ENCODE results near the gene CIDEA. TPM values are rescaled to one million over a fixed set of nuclear protein-coding genes. Genes with fewer than 3 reads are reported as not detected.
A peak's percentile ranks its signal among the peaks of the same experiment; 100 is the strongest.

Gene CIDEA
- total RNA-seq, 1 experiment from 2014 or later, result not detected

DNA sequence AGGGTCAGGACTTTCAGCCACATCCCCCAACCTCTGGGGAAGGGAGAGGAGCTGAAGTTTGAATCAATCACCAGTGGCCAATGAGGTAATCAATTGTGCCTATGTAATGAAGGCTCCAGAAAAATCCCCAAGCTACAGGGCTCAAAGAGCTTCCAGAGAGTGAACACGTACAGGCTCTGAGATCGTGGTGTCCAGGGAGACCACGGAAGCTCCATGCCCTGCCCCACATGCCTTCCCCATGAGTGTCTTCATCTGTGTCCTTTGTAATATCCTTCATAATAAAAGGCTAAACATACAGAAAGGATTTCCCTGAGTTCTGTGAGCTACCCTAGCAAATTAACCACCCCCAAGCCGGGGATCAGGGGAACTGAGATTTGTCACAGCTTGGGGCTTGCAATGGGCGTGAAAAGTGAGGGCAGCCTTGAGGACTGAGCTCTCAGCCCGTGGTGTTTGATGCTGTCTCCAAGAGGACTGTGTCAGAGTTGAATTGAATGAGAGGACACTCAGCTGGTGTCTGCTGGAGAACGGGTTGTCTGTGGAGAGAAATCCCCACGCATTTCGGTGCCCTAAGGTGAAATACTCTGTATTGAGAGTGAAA, 28.4 kb downstream of the CIDEA start:
- H3K79me2 ChIP-seq (ENCODE audit: low read length), result no peaks in the 10 kb centered on the region
- no peaks in the 10 kb centered on the region for H3K9me3 ChIP-seq (ENCODE audit: low read length)
- no peaks in the 10 kb centered on the region for H3K9me2 ChIP-seq (replicated peaks; ENCODE audit: low read length)
- intact Hi-C loops (cut with micrococcal nuclease), result loop anchor here (2.0 to 5.0 kb wide), 2 partner anchors 55 to 94 kb away; partner anchors contain the start of gene AFG3L2
- no peaks in the 10 kb centered on the region for H4K20me1 ChIP-seq (ENCODE audit: low read length)
- H3K36me3 ChIP-seq (ENCODE audit: low read depth, low read length), result no peaks in the 10 kb centered on the region
- CTCF ChIA-PET, result interaction anchor here (0.6 to 1.4 kb wide), 5 partner anchors 11 to 46 kb away, joined by 3 to 23 read pairs (median 4); no protein-coding TSS in a partner anchor
- H3K27ac ChIP-seq (ENCODE audit: low read length), result peak overlapping the region; percentile 33
- no peaks in the 10 kb centered on the region for H3F3A ChIP-seq (ENCODE audit: low read length, unreplicated experiment)
- peak overlapping the region; percentile 23 for H3K4me2 ChIP-seq (ENCODE audit: low read length)
- H3K4me1 ChIP-seq (ENCODE audit: insufficient read depth, low read length), result peaks cover 32% of the 10 kb centered on the region
- peak; percentile 93 for ATAC-seq
- no TSS peak for BruUV-seq (replicated peaks)
- H3K27me3 ChIP-seq (ENCODE audit: low read length), result no peaks in the 10 kb centered on the region
- H3K9ac ChIP-seq (ENCODE audit: low read length), result no peak overlapping the region
- TF ChIP-seq, protein P1, sequence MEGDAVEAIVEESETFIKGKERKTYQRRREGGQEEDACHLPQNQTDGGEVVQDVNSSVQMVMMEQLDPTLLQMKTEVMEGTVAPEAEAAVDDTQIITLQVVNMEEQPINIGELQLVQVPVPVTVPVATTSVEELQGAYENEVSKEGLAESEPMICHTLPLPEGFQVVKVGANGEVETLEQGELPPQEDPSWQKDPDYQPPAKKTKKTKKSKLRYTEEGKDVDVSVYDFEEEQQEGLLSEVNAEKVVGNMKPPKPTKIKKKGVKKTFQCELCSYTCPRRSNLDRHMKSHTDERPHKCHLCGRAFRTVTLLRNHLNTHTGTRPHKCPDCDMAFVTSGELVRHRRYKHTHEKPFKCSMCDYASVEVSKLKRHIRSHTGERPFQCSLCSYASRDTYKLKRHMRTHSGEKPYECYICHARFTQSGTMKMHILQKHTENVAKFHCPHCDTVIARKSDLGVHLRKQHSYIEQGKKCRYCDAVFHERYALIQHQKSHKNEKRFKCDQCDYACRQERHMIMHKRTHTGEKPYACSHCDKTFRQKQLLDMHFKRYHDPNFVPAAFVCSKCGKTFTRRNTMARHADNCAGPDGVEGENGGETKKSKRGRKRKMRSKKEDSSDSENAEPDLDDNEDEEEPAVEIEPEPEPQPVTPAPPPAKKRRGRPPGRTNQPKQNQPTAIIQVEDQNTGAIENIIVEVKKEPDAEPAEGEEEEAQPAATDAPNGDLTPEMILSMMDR (conservative IDR thresholded peaks at IDR 0.05; ENCODE audit: low read depth, low read length), result no peak
- no peak for TF ChIP-seq EZH2phosphoT487 (IDR thresholded peaks at IDR 0.05; ENCODE audit: borderline replicate concordance, low read length)
- no peak for TF ChIP-seq EZH2 (IDR thresholded peaks at IDR 0.05; ENCODE audit: low read length, unreplicated experiment)
- DNase-seq, result peak; percentile 85
- peak overlapping the region; percentile 17 for H2AFZ ChIP-seq (ENCODE audit: low read length)
- POLR2A ChIA-PET (ENCODE audit: unreplicated experiment), result interaction anchor here (0.5 to 1.8 kb wide), 4 partner anchors 11 to 601 kb away, joined by 3 to 12 read pairs (median 4); partner anchors contain the start of gene AFG3L2
- H3K4me3 ChIP-seq (ENCODE audit: low read length), result no peak overlapping the region

- intact Hi-C loops (cut with micrococcal nuclease), result loop anchor here (2.0 to 5.0 kb wide), 2 partner anchors 54 to 94 kb away; partner anchors contain the start of gene AFG3L2
- H3K36me3 ChIP-seq (ENCODE audit: low read depth, low read length), result no peaks in the 10 kb centered on the region
- BruUV-seq (replicated peaks), result no TSS peak
- ATAC-seq (peak; percentile 21), DNase-seq (peak; percentile 86)
- H3K9me2 ChIP-seq (replicated peaks; ENCODE audit: low read length), result no peaks in the 10 kb centered on the region
- POLR2A ChIA-PET (ENCODE audit: unreplicated experiment), result interaction anchor here (1.8 kb wide), 1 partner anchor 94 kb away, joined by 12 read pairs; the partner anchor contains the start of gene AFG3L2
- peak overlapping the region; percentile 23 for H3K4me2 ChIP-seq (ENCODE audit: low read length)
- H3K4me3 ChIP-seq (ENCODE audit: low read length), result no peak overlapping the region
- TF ChIP-seq, protein P1 (conservative IDR thresholded peaks at IDR 0.05; ENCODE audit: low read depth, low read length), result peak; percentile 70
- TF ChIP-seq EZH2phosphoT487 (IDR thresholded peaks at IDR 0.05; ENCODE audit: borderline replicate concordance, low read length) (no peak), EZH2 (IDR thresholded peaks at IDR 0.05; ENCODE audit: low read length, unreplicated experiment) (no peak)
- no peak overlapping the region for H3K9ac ChIP-seq (ENCODE audit: low read length)
- peaks cover 39% of the 10 kb centered on the region for H3K4me1 ChIP-seq (ENCODE audit: insufficient read depth, low read length)
- no peaks in the 10 kb centered on the region for H3F3A ChIP-seq (ENCODE audit: low read length, unreplicated experiment)
- H3K79me2 ChIP-seq (ENCODE audit: low read length), result no peaks in the 10 kb centered on the region
- no peaks in the 10 kb centered on the region for H4K20me1 ChIP-seq (ENCODE audit: low read length)
- peak overlapping the region; percentile 33 for H3K27ac ChIP-seq (ENCODE audit: low read length)
- peak overlapping the region; percentile 17; the same call in 1 of the 2 replicates for H2AFZ ChIP-seq (ENCODE audit: low read length)
- no peaks in the 10 kb centered on the region for H3K27me3 ChIP-seq (ENCODE audit: low read length)
- H3K9me3 ChIP-seq (ENCODE audit: low read length), result no peaks in the 10 kb centered on the region
- CTCF ChIA-PET, result interaction anchor here (0.8 to 1.6 kb wide), 3 partner anchors 11 to 26 kb away, joined by 3 to 23 read pairs (median 6); no protein-coding TSS in a partner anchor
Observed at GRCh38 chr18:12283256-12283655, 29.1 kb downstream of the CIDEA start.

All from PC-3 (cell line).